Measurements from ENCODE around the gene AQP6.

GRCh38 chr12:49998453-49998852 lies 25.7 kb downstream of the AQP6 start:
- TF ChIP-seq CTCF (IDR thresholded peaks at IDR 0.05), result no peak
- TF ChIP-seq EP300 (IDR thresholded peaks at IDR 0.05), result no peak
- no peak for TF ChIP-seq POLR2A (IDR thresholded peaks at IDR 0.05)
